CD4-positive, alpha-beta T cell (primary cell): ENCODE data around the gene NPPB. TPM values are rescaled to one million over a fixed set of nuclear protein-coding genes. Genes with fewer than 3 reads are reported as not detected.

Source experiments
- ATAC-seq: fragments of 200-7000 bp; cut with Tn5 transposase; one replicate; pipeline ENCODE4 v1.10.0; 2022; ENCODE audit warnings: mild to moderate bottlenecking; ENCODE audit not compliant: poor library complexity
- CTCF ChIA-PET: fragments of 350-600 bp; sonication (Branson Sonifier 250); formaldehyde crosslinking; loops from one replicate; lab custom pipeline; 2021; ENCODE audit warnings: antibody characterized with exemption, inconsistent platforms; lab: Charles Lee
- POLR2A ChIA-PET: fragments of 350-600 bp; sonication (Branson Sonifier 250); formaldehyde crosslinking; loops from one replicate; lab custom pipeline; 2021; ENCODE audit warnings: antibody characterized with exemption, inconsistent platforms; lab: Charles Lee
- DNase-seq, 14 experiments: peaks; one replicate each; pipeline ENCODE4 v3.0.0-alpha.2; 2013 to 2020; ENCODE audit warnings: mixed read lengths in 2 of 14
- H3K27ac ChIP-seq, 2 donors: one replicate each; pipeline versions ENCODE4 v1.5.1 to v1.7.0; 2013; ENCODE audit warnings: low read length in 2 of 2, low read depth in 1 of 2, mild to moderate bottlenecking in 1 of 2
- H3K27me3 ChIP-seq, 2 experiments: 1 replicate in 1 of 2; 2 replicates in 1 of 2; pipeline versions ENCODE4 v1.6.1 to v1.7.0; 2013; ENCODE audit warnings: low read length in 2 of 2, control low read depth in 1 of 2, mild to moderate bottlenecking in 1 of 2, moderate library complexity in 1 of 2; ENCODE audit not compliant: insufficient read depth in 2 of 2, control insufficient read depth in 1 of 2
- H3K36me3 ChIP-seq: one replicate; pipeline ENCODE4 v1.6.1; 2013; ENCODE audit warnings: low read length, control low read depth; ENCODE audit not compliant: insufficient read depth
- H3K4me1 ChIP-seq: one replicate; pipeline ENCODE4 v1.6.1; 2013; ENCODE audit warnings: low read length, control low read depth; ENCODE audit not compliant: insufficient read depth
- H3K4me3 ChIP-seq: one replicate; pipeline ENCODE4 v1.5.1; 2013; ENCODE audit warnings: mild to moderate bottlenecking, low read length, moderate library complexity
- H3K9me3 ChIP-seq, 2 experiments: 1 replicate in 1 of 2; 2 replicates in 1 of 2; pipeline versions ENCODE4 v1.6.1 to v1.7.0; 2013; ENCODE audit warnings: low read length in 2 of 2, mild to moderate bottlenecking in 2 of 2, control low read depth in 1 of 2, moderate library complexity in 1 of 2; ENCODE audit not compliant: control insufficient read depth in 1 of 2, insufficient read depth in 1 of 2
- H3K27ac Mint-ChIP-seq: one replicate; pipeline ENCODE4 v1.8.0; 2020; ENCODE audit warnings: mixed read lengths
- H3K27me3 Mint-ChIP-seq: one replicate; pipeline ENCODE4 v1.8.0; 2021; ENCODE audit warnings: mixed read lengths
- H3K36me3 Mint-ChIP-seq: one replicate; pipeline ENCODE4 v1.8.0; 2021; ENCODE audit warnings: low read depth, mixed read lengths
- H3K4me1 Mint-ChIP-seq: one replicate; pipeline ENCODE4 v1.8.0; 2021; ENCODE audit warnings: low read depth, mixed read lengths
- H3K4me3 Mint-ChIP-seq: one replicate; pipeline ENCODE4 v1.8.0; 2020; ENCODE audit warnings: mild to moderate bottlenecking, mixed read lengths
- H3K9me3 Mint-ChIP-seq: one replicate; pipeline ENCODE4 v1.8.0; 2020; ENCODE audit warnings: mixed read lengths
- intact Hi-C, 2 experiments: fragments of 100-400 bp; cut with DNase I in 1 of 2; cut with micrococcal nuclease in 1 of 2; formaldehyde crosslinking; loops; one replicate each; pipeline versions ENCODE4 v1.15.1 to v1.9.0; 2023 to 2025; cut with DNase I, micrococcal nuclease
- total RNA-seq, 174 experiments: library from RNA in 2 of 174; stranded (reverse) in 2 of 174; gene quantifications; one replicate each; pipeline ENCODE4 v1.2.3 and lab custom pipeline; 2021 to 2026
- TF ChIP-seq, protein P1 (sequence below): fragments of 200-600 bp; IDR thresholded peaks from one replicate; pipeline ENCODE4 v1.8.0; 2022; ENCODE audit warnings: antibody characterized with exemption, mild to moderate bottlenecking

NPPB gene
- total RNA-seq, 2 experiments from 2014 or later: not detected

DNA sequence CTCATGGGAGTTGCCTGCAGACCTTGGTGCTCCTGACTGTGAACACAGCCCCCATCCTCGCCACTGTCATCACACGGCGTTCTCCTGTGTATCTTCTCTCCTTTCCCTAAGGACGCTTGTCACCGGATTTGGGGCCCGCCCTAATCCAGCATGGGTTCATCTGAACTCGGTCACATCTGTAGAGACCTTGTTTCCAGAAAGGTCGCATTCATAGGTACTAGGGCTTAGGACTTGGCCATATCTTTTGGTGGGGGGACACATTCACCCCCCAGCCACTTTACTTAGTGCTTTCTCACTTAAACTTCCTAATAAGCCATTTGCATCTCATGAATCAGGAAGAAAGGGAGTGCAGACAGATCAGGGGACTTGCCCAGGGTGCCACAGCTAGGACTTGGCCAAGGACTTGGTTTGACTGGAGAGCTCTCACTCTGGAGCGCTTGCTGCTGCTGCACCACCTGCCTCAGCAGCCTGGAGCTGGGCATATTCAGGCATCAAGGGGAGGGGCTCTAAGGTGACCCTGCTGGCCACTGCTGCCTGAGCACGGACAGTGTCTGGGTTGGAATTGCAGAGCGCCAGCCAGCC, 20.9 kb downstream of the NPPB start:
- H3K9me3 Mint-ChIP-seq: no peaks in the 10 kb centered on the region
- Histone ChIP-seq H3K36me3 (peaks cover 73% of the 10 kb centered on the region), H3K27me3 (no peaks in the 10 kb centered on the region), H3K9me3 (no peaks in the 10 kb centered on the region), H3K4me1 (peaks cover 4% of the 10 kb centered on the region), H3K4me3 (no peak overlapping the region), H3K27ac (no peak overlapping the region)
- no peak overlapping the region for H3K4me3 Mint-ChIP-seq
- no peak for DNase-seq
- peaks cover 5% of the 10 kb centered on the region for H3K4me1 Mint-ChIP-seq
- CTCF ChIA-PET: interaction anchor here (0.7 to 1.4 kb wide), 3 partner anchors 32 to 73 kb away, joined by 3 to 15 read pairs (median 7); partner anchors contain the start of genes CLCN6 and MTHFR
- H3K27me3 Mint-ChIP-seq: no peaks in the 10 kb centered on the region
- TF ChIP-seq, protein P1, sequence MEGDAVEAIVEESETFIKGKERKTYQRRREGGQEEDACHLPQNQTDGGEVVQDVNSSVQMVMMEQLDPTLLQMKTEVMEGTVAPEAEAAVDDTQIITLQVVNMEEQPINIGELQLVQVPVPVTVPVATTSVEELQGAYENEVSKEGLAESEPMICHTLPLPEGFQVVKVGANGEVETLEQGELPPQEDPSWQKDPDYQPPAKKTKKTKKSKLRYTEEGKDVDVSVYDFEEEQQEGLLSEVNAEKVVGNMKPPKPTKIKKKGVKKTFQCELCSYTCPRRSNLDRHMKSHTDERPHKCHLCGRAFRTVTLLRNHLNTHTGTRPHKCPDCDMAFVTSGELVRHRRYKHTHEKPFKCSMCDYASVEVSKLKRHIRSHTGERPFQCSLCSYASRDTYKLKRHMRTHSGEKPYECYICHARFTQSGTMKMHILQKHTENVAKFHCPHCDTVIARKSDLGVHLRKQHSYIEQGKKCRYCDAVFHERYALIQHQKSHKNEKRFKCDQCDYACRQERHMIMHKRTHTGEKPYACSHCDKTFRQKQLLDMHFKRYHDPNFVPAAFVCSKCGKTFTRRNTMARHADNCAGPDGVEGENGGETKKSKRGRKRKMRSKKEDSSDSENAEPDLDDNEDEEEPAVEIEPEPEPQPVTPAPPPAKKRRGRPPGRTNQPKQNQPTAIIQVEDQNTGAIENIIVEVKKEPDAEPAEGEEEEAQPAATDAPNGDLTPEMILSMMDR: no peak
- no peak overlapping the region for H3K27ac Mint-ChIP-seq
- intact Hi-C loops: loop anchor here (1.0 to 5.0 kb wide), 9 partner anchors 56 to 394 kb away; partner anchors contain the start of genes MFN2 (in 1 of the 2) and VPS13D (in 1 of the 2)
- no peak for ATAC-seq
- POLR2A ChIA-PET: interaction anchor here (0.9 to 5.3 kb wide), 2 partner anchors 32 to 70 kb away, joined by 3 to 35 read pairs; partner anchors contain the start of genes CLCN6 and MTHFR
- peaks cover 84% of the 10 kb centered on the region for H3K36me3 Mint-ChIP-seq

DNA sequence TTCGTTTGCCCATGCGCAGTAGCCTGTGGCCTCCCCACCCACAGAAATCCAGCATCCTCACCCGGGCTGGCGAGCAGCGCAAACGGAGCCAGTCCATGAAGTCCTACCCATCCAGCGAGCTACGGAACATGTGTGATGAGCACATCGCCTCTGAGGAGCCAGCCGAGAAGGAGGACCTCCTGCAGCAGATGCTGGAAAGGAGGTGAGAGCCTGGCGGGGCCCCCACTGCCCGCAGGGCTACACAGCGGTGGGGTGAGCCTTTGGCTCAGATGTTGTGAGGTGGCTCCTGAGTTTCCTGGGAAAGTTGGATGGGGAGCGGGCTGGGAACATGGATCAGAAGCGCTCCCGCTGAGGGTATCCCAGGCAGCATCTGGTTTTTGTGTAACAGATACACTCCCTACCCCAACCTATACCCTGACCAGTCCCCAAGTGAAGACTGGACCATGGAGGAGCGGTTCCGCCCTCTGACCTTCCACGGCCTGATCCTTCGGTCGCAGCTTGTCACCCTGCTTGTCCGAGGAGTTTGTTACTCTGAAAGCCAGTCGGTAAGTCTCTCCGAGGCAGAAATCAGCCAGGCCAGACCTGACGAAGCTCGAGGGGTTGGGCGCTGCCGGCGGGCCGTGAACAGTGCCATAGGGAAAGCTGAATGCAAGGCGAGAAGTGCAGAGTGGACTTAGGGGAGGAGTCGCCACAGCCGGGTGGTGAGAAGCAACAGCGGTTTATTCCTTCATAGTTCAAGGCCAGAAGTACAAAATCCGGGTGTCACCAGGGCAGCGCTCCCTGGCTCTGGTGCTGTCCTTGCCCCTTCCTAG, 21.6 kb downstream of the NPPB start:
- Histone ChIP-seq H3K27me3 (no peaks in the 10 kb centered on the region), H3K36me3 (peaks cover 73% of the 10 kb centered on the region), H3K27ac (no peak overlapping the region), H3K9me3 (no peaks in the 10 kb centered on the region), H3K4me1 (peaks cover 4% of the 10 kb centered on the region), H3K4me3 (no peak overlapping the region)
- Mint-ChIP-seq H3K27me3 (no peaks in the 10 kb centered on the region), H3K4me3 (no peak overlapping the region), H3K4me1 (peaks cover 5% of the 10 kb centered on the region), H3K27ac (no peak overlapping the region), H3K36me3 (peaks cover 84% of the 10 kb centered on the region), H3K9me3 (no peaks in the 10 kb centered on the region)
- POLR2A ChIA-PET: interaction anchor here (5.3 kb wide), 1 partner anchor 71 kb away, joined by 35 read pairs; no protein-coding TSS in a partner anchor
- intact Hi-C loops: loop anchor here (5.0 kb wide), 4 partner anchors 70 to 395 kb away; partner anchors contain the start of genes MFN2 (in 1 of the 2) and VPS13D (in 1 of the 2)
- CTCF ChIA-PET: no interaction called here
- DNase-seq: no peak
- ATAC-seq: no peak
- TF ChIP-seq, protein P1: no peak

DNA sequence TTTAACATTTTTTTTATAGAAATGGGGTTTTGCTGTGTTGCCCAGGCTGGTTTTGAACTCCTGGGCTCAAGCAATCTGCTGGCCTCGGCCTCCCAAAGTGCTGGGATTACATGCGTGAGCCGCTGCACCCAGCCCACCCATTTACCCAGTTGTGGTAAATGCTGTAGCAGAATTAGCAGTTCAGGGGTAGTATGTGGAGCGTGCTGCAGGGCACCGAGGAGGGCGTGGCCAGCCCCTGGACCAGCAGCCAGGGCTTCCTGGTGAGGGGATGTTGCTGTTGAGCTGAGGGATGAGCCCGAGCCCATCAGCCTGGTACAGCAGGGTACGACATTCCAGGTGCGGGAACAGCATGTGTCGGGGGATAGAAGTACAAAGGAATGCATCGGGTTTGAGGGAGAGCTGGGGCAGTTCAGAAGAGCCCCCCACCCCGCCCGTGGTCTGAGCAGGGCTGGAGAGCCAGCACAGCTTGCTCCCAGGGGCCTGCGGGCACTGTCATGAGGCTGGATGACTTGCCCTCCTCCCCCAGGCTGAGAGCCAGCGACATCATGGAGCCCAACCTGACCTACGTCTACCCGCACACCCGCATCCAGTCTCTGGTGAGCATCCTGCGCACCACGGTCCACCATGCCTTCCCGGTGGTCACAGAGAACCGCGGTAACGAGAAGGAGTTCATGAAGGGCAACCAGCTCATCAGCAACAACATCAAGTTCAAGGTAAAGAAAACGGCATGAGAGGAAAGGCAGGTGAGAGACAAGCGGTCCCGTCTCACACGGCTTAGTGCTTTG, 23.1 kb downstream of the NPPB start:
- no peak overlapping the region for H3K4me3 ChIP-seq
- H3K4me1 ChIP-seq: peaks cover 4% of the 10 kb centered on the region
- DNase-seq (no peak), ATAC-seq (no peak)
- Mint-ChIP-seq H3K4me3 (no peak overlapping the region), H3K27ac (no peak overlapping the region), H3K36me3 (peaks cover 78% of the 10 kb centered on the region), H3K4me1 (peaks cover 5% of the 10 kb centered on the region), H3K9me3 (no peaks in the 10 kb centered on the region), H3K27me3 (no peaks in the 10 kb centered on the region)
- no peaks in the 10 kb centered on the region for H3K9me3 ChIP-seq
- peaks cover 59% of the 10 kb centered on the region for H3K36me3 ChIP-seq
- no peak overlapping the region for H3K27ac ChIP-seq
- intact Hi-C loops: loop anchor here (5.0 kb wide), 4 partner anchors 72 to 397 kb away; partner anchors contain the start of genes MFN2 (in 1 of the 2) and VPS13D (in 1 of the 2)
- ChIA-PET POLR2A (no interaction called here), CTCF (no interaction called here)
- TF ChIP-seq, protein P1: no peak
- H3K27me3 ChIP-seq: no peaks in the 10 kb centered on the region
